HEK293T (cell line): ENCODE measurements around the gene UBE2QL1.

Experiments
- CTCF ChIA-PET: fragments of 350-600 bp; formaldehyde crosslinking; extraction: SDS; loops from one replicate; lab custom pipeline; 2021; ENCODE audit warnings: antibody characterized with exemption, inconsistent platforms; lab: Yijun Ruan, JAX
- POLR2A ChIA-PET: fragments of 350-600 bp; formaldehyde crosslinking; extraction: SDS; loops from one replicate; lab custom pipeline; 2020; ENCODE audit warnings: antibody characterized with exemption, inconsistent platforms; lab: Yijun Ruan, JAX
- DNase-seq: peaks from one replicate; pipeline ENCODE4 v3.0.0; 2012; ENCODE audit warnings: mixed read lengths; ENCODE audit errors: extremely low spot score
- ARNT ChIP-seq: fragments of 450-650 bp; IDR thresholded peaks from 2 replicates; pipeline ENCODE4 v1.6.1; 2017; ENCODE audit warnings: mild to moderate bottlenecking
- BHLHE40 ChIP-seq: fragments of 450-650 bp; IDR thresholded peaks from 2 replicates; pipeline ENCODE4 v1.6.1; 2016; ENCODE audit warnings: mild to moderate bottlenecking, moderate library complexity, borderline replicate concordance
- CTBP1 ChIP-seq: fragments of 450-650 bp; IDR thresholded peaks from 2 replicates; pipeline ENCODE4 v1.6.1; 2016; ENCODE audit warnings: borderline replicate concordance
- ELF4 ChIP-seq: fragments of 450-650 bp; IDR thresholded peaks from 2 replicates; pipeline ENCODE4 v1.6.1; 2017; ENCODE audit warnings: antibody characterized with exemption
- FOXA1 ChIP-seq: fragments of 450-650 bp; IDR thresholded peaks from 2 replicates; pipeline ENCODE4 v1.6.1; 2016; ENCODE audit warnings: mild to moderate bottlenecking
- FOXK2 ChIP-seq: fragments of 450-650 bp; IDR thresholded peaks from 2 replicates; pipeline ENCODE4 v1.6.1; 2016; ENCODE audit warnings: mild to moderate bottlenecking
- FOXM1 ChIP-seq: fragments of 450-650 bp; IDR thresholded peaks from 2 replicates; pipeline ENCODE4 v1.6.1; 2017; ENCODE audit warnings: mild to moderate bottlenecking, borderline replicate concordance
- HDGF ChIP-seq: fragments of 450-650 bp; IDR thresholded peaks from 2 replicates; pipeline ENCODE4 v1.6.1; 2017; ENCODE audit warnings: antibody characterized with exemption, borderline replicate concordance
- L3MBTL2 ChIP-seq: fragments of 450-650 bp; conservative IDR thresholded peaks from 2 replicates; pipeline ENCODE4 v1.6.1; 2016; ENCODE audit warnings: mild to moderate bottlenecking
- LEF1 ChIP-seq: fragments of 450-650 bp; IDR thresholded peaks from 2 replicates; pipeline ENCODE4 v1.6.1; 2017; ENCODE audit warnings: mild to moderate bottlenecking, borderline replicate concordance
- NFRKB ChIP-seq: fragments of 450-650 bp; IDR thresholded peaks from 2 replicates; pipeline ENCODE4 v1.6.1; 2016; ENCODE audit warnings: mild to moderate bottlenecking, moderate library complexity
- PKNOX1 ChIP-seq: fragments of 450-650 bp; IDR thresholded peaks from 2 replicates; pipeline ENCODE4 v1.6.1; 2016
- SP1 ChIP-seq: fragments of 450-650 bp; IDR thresholded peaks from 2 replicates; pipeline ENCODE4 v1.6.1; 2017
- SUZ12 ChIP-seq: fragments of 450-650 bp; IDR thresholded peaks from 2 replicates; pipeline ENCODE4 v1.6.1; 2016; ENCODE audit warnings: mild to moderate bottlenecking
- TARDBP ChIP-seq: fragments of 450-650 bp; IDR thresholded peaks from 2 replicates; pipeline ENCODE4 v1.6.1; 2016
- ZNF384 ChIP-seq: fragments of 450-650 bp; IDR thresholded peaks from 2 replicates; pipeline ENCODE4 v1.6.1; 2016

The UBE2QL1 gene

GRCh38 chr5:6470672-6471071 lies 22.0 kb downstream of the UBE2QL1 start:
- POLR2A ChIA-PET, result no interaction called here
- CTCF ChIA-PET, result no interaction called here
- DNase-seq, result no peak

GRCh38 chr5:6471252-6471651 lies 22.6 kb downstream of the UBE2QL1 start:
- CTCF ChIA-PET, result no interaction called here
- POLR2A ChIA-PET, result no interaction called here
- TF ChIP-seq SP1 (no peak), LEF1 (no peak), HDGF (no peak), NFRKB (no peak)
- DNase-seq, result no peak

More at GRCh38 chr5:6470672-6471071, 22.0 kb downstream of the UBE2QL1 start:
- TF ChIP-seq LEF1 (no peak), CTBP1 (no peak), L3MBTL2 (no peak), NFRKB (no peak), HDGF (no peak), PKNOX1 (no peak), ZNF384 (no peak), FOXA1 (no peak), FOXK2 (no peak), SUZ12 (no peak), ARNT (no peak), SP1 (no peak), BHLHE40 (no peak), TARDBP (no peak), FOXM1 (no peak), ELF4 (no peak)

DNA sequence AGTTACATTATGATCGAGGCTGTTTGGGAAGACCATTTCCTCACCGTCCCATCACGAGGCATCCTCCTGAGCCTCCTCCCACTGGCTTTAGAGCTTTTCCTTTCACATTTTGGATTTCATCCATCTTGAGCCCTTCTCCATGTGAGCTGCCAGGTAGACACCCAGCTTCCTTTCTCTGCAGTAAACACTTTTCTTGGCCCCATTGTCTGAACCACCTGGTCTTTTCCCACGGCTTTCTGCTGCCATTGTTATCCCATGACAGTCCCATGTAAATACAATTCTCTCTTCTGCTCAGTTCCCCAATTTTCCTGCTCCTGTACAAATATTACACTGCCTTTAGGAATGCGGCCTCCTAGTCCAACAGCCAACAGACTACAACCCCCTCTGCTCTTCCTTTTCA lies 24.1 kb downstream of the UBE2QL1 start:
- ChIA-PET CTCF (no interaction called here), POLR2A (no interaction called here)
- no peak for DNase-seq
- no peak for TF ChIP-seq TARDBP
- no peak for TF ChIP-seq FOXA1
- TF ChIP-seq L3MBTL2, result no peak
- no peak for TF ChIP-seq PKNOX1
- TF ChIP-seq NFRKB, result no peak
- TF ChIP-seq LEF1, result no peak
- TF ChIP-seq SP1, result no peak
- TF ChIP-seq FOXK2, result no peak
- no peak for TF ChIP-seq HDGF
- no peak for TF ChIP-seq ZNF384
- no peak for TF ChIP-seq FOXM1
- no peak for TF ChIP-seq SUZ12
- no peak for TF ChIP-seq ARNT
- TF ChIP-seq ELF4, result no peak
- no peak for TF ChIP-seq BHLHE40
- no peak for TF ChIP-seq CTBP1

GRCh38 chr5:6473284-6473683 lies 24.6 kb downstream of the UBE2QL1 start:
- DNase-seq, result no peak
- POLR2A ChIA-PET, result no interaction called here
- CTCF ChIA-PET, result no interaction called here
- TF ChIP-seq L3MBTL2, result no peak
- TF ChIP-seq CTBP1, result no peak
- no peak for TF ChIP-seq ARNT
- no peak for TF ChIP-seq PKNOX1
- TF ChIP-seq BHLHE40, result no peak
- no peak for TF ChIP-seq SUZ12
- TF ChIP-seq ELF4, result no peak
- TF ChIP-seq FOXM1, result no peak

GRCh38 chr5:6475626-6476312 lies 27.1 kb downstream of the UBE2QL1 start:
- TF ChIP-seq ELF4, result no peak
- TF ChIP-seq LEF1, result no peak
- no peak for TF ChIP-seq FOXM1
- no peak for TF ChIP-seq ARNT
- no peak for TF ChIP-seq PKNOX1
- no peak for TF ChIP-seq CTBP1
- TF ChIP-seq TARDBP, result no peak
- TF ChIP-seq FOXA1, result no peak
- TF ChIP-seq SP1, result no peak
- no peak for TF ChIP-seq L3MBTL2
- no peak for TF ChIP-seq NFRKB
- no peak for TF ChIP-seq SUZ12
- no peak for TF ChIP-seq ZNF384
- TF ChIP-seq BHLHE40, result no peak
- TF ChIP-seq HDGF, result no peak
- no peak for TF ChIP-seq FOXK2
- ChIA-PET CTCF (interaction anchor here (0.6 kb wide), 1 partner anchor 12 kb away, joined by 3 read pairs; no protein-coding TSS in a partner anchor), POLR2A (no interaction called here)
- peak; percentile 14 for DNase-seq

- POLR2A ChIA-PET, result no interaction called here
- no peak for TF ChIP-seq LEF1
- no peak for TF ChIP-seq ARNT
- TF ChIP-seq FOXM1, result no peak
- no peak for TF ChIP-seq NFRKB
- TF ChIP-seq TARDBP, result no peak
- TF ChIP-seq CTBP1, result no peak
- no peak for TF ChIP-seq FOXK2
- no peak for TF ChIP-seq ELF4
- TF ChIP-seq SUZ12, result no peak
- no peak for TF ChIP-seq PKNOX1
- no peak for TF ChIP-seq SP1
- no peak for TF ChIP-seq BHLHE40
- no peak for TF ChIP-seq L3MBTL2
- no peak for TF ChIP-seq ZNF384
- CTCF ChIA-PET, result no interaction called here
- no peak for DNase-seq
These were observed 27.6 kb downstream of the UBE2QL1 start for GRCh38 chr5:6476313-6476661.
